WTC11 (cell line): Measurements from ENCODE around the gene LILRB2. TPM values are rescaled to one million over a fixed set of nuclear protein-coding genes. Genes with fewer than 3 reads are reported as not detected.

Experiments
- ATAC-seq: fragments of 200-7000 bp; cut with Tn5 transposase; 2 replicates; pipeline ENCODE4 v1.10.0; 2021; ENCODE audit warnings: mild to moderate bottlenecking, moderate library complexity
- CTCF ChIA-PET: fragments of 300-600 bp; sonication (Branson Sonifier 250); formaldehyde crosslinking; loops from one replicate; lab custom pipeline; 2021; ENCODE audit warnings: antibody characterized with exemption; lab: Charles Lee
- POLR2A ChIA-PET: fragments of 350-600 bp; sonication (Branson Sonifier 250); formaldehyde crosslinking; loops from one replicate; lab custom pipeline; 2021; ENCODE audit warnings: antibody characterized with exemption; lab: Charles Lee
- DNase-seq: peaks from one replicate; pipeline ENCODE4 v3.0.0; 2021; ENCODE audit warnings: low spot score
- H3K27ac Mint-ChIP-seq: 2 replicates; pipeline ENCODE4 v1.8.0; 2021; ENCODE audit warnings: mixed read lengths
- H3K27me3 Mint-ChIP-seq: 2 replicates; pipeline ENCODE4 v1.8.0; 2021; ENCODE audit warnings: low read depth, mild to moderate bottlenecking, moderate library complexity, mixed read lengths
- H3K36me3 Mint-ChIP-seq: 2 replicates; pipeline ENCODE4 v1.8.0; 2021; ENCODE audit warnings: mixed read lengths
- H3K4me1 Mint-ChIP-seq: 2 replicates; pipeline ENCODE4 v1.8.0; 2022; ENCODE audit warnings: mixed read lengths
- H3K4me3 Mint-ChIP-seq: 2 replicates; pipeline ENCODE4 v1.8.0; 2021; ENCODE audit warnings: mild to moderate bottlenecking, moderate library complexity, mixed read lengths
- H3K9me3 Mint-ChIP-seq: 2 replicates; pipeline ENCODE4 v1.8.0; 2021; ENCODE audit warnings: mixed read lengths
- ATF1 ChIP-seq: sonication (generic); formaldehyde crosslinking; IDR thresholded peaks from 2 replicates; pipeline ENCODE4 v1.8.1; 2023; ENCODE audit warnings: mild to moderate bottlenecking, moderate library complexity, missing genetic modification reagents
- FOXJ3 ChIP-seq: sonication (generic); formaldehyde crosslinking; IDR thresholded peaks from 2 replicates; pipeline ENCODE4 v1.9.0; 2021; ENCODE audit warnings: missing genetic modification reagents, mild to moderate bottlenecking, borderline replicate concordance
- NFATC4 ChIP-seq: fragments of 250-450 bp; sonication (Bioruptor Pico); IDR thresholded peaks from 2 replicates; pipeline ENCODE4 v1.9.0; 2021; ENCODE audit warnings: mild to moderate bottlenecking
- PRRX2 ChIP-seq: fragments of 250-450 bp; sonication (Bioruptor Pico); IDR thresholded peaks from 2 replicates; pipeline ENCODE4 v1.8.0; 2021; ENCODE audit warnings: mild to moderate bottlenecking
- TEAD1 ChIP-seq: sonication (generic); formaldehyde crosslinking; IDR thresholded peaks from 2 replicates; pipeline ENCODE4 v1.8.0; 2022; ENCODE audit warnings: mild to moderate bottlenecking, missing genetic modification reagents
- TP53 ChIP-seq: sonication (generic); formaldehyde crosslinking; IDR thresholded peaks from 2 replicates; pipeline ENCODE4 v1.8.1; 2023; ENCODE audit warnings: mild to moderate bottlenecking, missing genetic modification reagents
- ZNF121 ChIP-seq: sonication (generic); formaldehyde crosslinking; IDR thresholded peaks from 2 replicates; pipeline ENCODE4 v1.8.0; 2023; ENCODE audit warnings: missing genetic modification reagents
- ZNF138 ChIP-seq: sonication (generic); formaldehyde crosslinking; conservative IDR thresholded peaks from 2 replicates; pipeline ENCODE4 v1.8.1; 2022; ENCODE audit warnings: mild to moderate bottlenecking, moderate library complexity, missing genetic modification reagents
- ZNF317 ChIP-seq: sonication (generic); formaldehyde crosslinking; IDR thresholded peaks from 2 replicates; pipeline ENCODE4 v1.8.1; 2023; ENCODE audit warnings: low read depth, mild to moderate bottlenecking, moderate library complexity, missing genetic modification reagents, borderline replicate concordance
- ZNF396 ChIP-seq: fragments of 250-450 bp; sonication (Bioruptor Pico); IDR thresholded peaks from 2 replicates; pipeline ENCODE4 v1.8.0; 2021; ENCODE audit warnings: mild to moderate bottlenecking, moderate library complexity, borderline replicate concordance
- total RNA-seq: library from RNA; stranded (reverse); gene quantifications from 3 replicates; pipeline ENCODE4 v1.2.3, GENCODE V29; 2021
- TF ChIP-seq, protein P1 (sequence below): sonication (generic); formaldehyde crosslinking; IDR thresholded peaks from 2 replicates; pipeline ENCODE4 v1.8.0; 2023; ENCODE audit warnings: missing genetic modification reagents, mild to moderate bottlenecking, borderline replicate concordance
- TF ChIP-seq, protein P2 (sequence below): sonication (generic); formaldehyde crosslinking; IDR thresholded peaks from 2 replicates; pipeline ENCODE4 v1.8.0; 2022; ENCODE audit warnings: mild to moderate bottlenecking, missing genetic modification reagents
- TF ChIP-seq, protein P3 (sequence below): sonication (generic); formaldehyde crosslinking; IDR thresholded peaks from 2 replicates; pipeline ENCODE4 v1.8.0; 2022; ENCODE audit warnings: mild to moderate bottlenecking, missing genetic modification reagents
- TF ChIP-seq, protein P4 (sequence below): fragments of 250-450 bp; sonication (Bioruptor Pico); IDR thresholded peaks from 2 replicates; pipeline ENCODE4 v1.9.0; 2021; ENCODE audit warnings: mild to moderate bottlenecking
- TF ChIP-seq, protein P5 (sequence below): sonication (generic); formaldehyde crosslinking; IDR thresholded peaks from 2 replicates; pipeline ENCODE4 v1.8.0; 2023; ENCODE audit warnings: missing genetic modification reagents
- TF ChIP-seq, protein P6 (sequence below): sonication (generic); formaldehyde crosslinking; IDR thresholded peaks from 2 replicates; pipeline ENCODE4 v1.8.1; 2023; ENCODE audit warnings: mild to moderate bottlenecking, missing genetic modification reagents, moderate library complexity

The LILRB2 gene
- total RNA-seq, 1 experiment from 2014 or later, result not detected

DNA sequence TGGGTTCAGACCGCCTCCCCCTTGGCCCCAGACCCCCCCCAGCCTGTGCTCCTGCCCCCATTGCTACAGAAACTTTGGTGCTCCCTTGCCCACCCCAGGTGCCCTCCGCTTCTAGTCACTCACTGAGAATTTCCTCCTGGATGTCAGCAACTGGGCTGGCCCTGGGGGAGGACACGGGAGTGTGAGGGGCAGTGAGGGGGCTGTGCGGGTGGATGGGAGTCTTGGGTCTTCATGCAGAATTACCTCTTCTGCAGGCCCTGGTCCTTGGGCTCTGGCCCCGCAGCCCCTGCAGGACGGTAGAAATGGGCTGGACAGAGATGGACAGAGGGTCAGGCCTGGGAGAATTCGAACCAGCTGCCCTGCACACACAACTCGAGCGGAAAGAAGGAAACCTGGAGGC, 28.7 kb downstream of the LILRB2 start:
- ATAC-seq, result no peak
- no peaks in the 10 kb centered on the region for H3K9me3 Mint-ChIP-seq
- ChIA-PET POLR2A (no interaction called here), CTCF (interaction anchor here (1.6 to 3.3 kb wide), 2 partner anchors 14 to 139 kb away, joined by 5 to 26 read pairs; no protein-coding TSS in a partner anchor)
- peaks cover 28% of the 10 kb centered on the region for H3K27me3 Mint-ChIP-seq
- peaks cover 3% of the 10 kb centered on the region; the same call in 1 of the 2 replicates for H3K4me1 Mint-ChIP-seq
- no peak for DNase-seq
- no peak overlapping the region for H3K27ac Mint-ChIP-seq
- TF ChIP-seq PRRX2 (CRISPR knock-in tag) (no peak), FOXJ3 (no peak), ZNF396 (no peak), ZNF121 (CRISPR knock-in tag) (no peak), ZNF138 (CRISPR knock-in tag) (no peak)
- TF ChIP-seq, protein P1, sequence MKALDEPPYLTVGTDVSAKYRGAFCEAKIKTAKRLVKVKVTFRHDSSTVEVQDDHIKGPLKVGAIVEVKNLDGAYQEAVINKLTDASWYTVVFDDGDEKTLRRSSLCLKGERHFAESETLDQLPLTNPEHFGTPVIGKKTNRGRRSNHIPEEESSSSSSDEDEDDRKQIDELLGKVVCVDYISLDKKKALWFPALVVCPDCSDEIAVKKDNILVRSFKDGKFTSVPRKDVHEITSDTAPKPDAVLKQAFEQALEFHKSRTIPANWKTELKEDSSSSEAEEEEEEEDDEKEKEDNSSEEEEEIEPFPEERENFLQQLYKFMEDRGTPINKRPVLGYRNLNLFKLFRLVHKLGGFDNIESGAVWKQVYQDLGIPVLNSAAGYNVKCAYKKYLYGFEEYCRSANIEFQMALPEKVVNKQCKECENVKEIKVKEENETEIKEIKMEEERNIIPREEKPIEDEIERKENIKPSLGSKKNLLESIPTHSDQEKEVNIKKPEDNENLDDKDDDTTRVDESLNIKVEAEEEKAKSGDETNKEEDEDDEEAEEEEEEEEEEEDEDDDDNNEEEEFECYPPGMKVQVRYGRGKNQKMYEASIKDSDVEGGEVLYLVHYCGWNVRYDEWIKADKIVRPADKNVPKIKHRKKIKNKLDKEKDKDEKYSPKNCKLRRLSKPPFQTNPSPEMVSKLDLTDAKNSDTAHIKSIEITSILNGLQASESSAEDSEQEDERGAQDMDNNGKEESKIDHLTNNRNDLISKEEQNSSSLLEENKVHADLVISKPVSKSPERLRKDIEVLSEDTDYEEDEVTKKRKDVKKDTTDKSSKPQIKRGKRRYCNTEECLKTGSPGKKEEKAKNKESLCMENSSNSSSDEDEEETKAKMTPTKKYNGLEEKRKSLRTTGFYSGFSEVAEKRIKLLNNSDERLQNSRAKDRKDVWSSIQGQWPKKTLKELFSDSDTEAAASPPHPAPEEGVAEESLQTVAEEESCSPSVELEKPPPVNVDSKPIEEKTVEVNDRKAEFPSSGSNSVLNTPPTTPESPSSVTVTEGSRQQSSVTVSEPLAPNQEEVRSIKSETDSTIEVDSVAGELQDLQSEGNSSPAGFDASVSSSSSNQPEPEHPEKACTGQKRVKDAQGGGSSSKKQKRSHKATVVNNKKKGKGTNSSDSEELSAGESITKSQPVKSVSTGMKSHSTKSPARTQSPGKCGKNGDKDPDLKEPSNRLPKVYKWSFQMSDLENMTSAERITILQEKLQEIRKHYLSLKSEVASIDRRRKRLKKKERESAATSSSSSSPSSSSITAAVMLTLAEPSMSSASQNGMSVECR (CRISPR knock-in tag), result no peak
- TF ChIP-seq, protein P2, sequence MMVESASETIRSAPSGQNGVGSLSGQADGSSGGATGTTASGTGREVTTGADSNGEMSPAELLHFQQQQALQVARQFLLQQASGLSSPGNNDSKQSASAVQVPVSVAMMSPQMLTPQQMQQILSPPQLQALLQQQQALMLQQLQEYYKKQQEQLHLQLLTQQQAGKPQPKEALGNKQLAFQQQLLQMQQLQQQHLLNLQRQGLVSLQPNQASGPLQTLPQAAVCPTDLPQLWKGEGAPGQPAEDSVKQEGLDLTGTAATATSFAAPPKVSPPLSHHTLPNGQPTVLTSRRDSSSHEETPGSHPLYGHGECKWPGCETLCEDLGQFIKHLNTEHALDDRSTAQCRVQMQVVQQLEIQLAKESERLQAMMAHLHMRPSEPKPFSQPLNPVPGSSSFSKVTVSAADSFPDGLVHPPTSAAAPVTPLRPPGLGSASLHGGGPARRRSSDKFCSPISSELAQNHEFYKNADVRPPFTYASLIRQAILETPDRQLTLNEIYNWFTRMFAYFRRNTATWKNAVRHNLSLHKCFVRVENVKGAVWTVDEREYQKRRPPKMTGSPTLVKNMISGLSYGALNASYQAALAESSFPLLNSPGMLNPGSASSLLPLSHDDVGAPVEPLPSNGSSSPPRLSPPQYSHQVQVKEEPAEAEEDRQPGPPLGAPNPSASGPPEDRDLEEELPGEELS (CRISPR knock-in tag), result no peak
- TF ChIP-seq, protein P3, sequence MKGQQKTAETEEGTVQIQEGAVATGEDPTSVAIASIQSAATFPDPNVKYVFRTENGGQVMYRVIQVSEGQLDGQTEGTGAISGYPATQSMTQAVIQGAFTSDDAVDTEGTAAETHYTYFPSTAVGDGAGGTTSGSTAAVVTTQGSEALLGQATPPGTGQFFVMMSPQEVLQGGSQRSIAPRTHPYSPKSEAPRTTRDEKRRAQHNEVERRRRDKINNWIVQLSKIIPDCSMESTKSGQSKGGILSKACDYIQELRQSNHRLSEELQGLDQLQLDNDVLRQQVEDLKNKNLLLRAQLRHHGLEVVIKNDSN (CRISPR knock-in tag), result no peak
- TF ChIP-seq, protein P4, sequence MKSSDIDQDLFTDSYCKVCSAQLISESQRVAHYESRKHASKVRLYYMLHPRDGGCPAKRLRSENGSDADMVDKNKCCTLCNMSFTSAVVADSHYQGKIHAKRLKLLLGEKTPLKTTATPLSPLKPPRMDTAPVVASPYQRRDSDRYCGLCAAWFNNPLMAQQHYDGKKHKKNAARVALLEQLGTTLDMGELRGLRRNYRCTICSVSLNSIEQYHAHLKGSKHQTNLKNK (CRISPR knock-in tag), result no peak
- no peaks in the 10 kb centered on the region for H3K36me3 Mint-ChIP-seq
- H3K4me3 Mint-ChIP-seq, result no peak overlapping the region

DNA sequence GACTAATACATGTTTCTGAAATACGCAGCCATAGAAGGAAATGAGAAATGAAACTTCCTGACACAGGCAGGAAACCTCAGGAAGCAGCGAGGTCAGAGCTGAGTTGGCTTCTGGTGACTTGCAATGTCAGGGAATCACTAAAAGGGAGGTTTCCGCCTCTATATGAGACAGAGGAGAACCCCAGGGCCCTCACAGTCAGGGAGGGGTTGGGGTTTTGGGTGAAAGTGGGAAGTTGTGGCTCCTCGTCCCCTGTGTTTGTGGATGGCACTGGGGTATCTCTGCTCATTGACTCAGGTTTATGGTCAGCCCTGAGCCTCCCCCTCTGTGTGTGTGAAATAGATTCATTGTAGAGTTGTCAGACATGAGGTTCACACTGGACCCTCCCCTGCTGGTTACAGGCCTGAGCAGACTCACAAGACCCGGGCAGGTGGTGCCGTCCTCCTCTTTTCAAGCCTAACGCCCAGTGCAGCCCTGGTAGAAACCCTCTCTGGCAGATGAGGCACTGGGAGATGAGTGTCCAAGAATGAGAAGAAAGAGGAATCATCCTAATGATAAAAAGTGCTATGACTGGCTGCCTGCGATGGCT, 32.8 kb downstream of the LILRB2 start:
- Mint-ChIP-seq H3K27me3 (peaks cover 32% of the 10 kb centered on the region), H3K27ac (no peak overlapping the region), H3K4me3 (no peak overlapping the region), H3K4me1 (no peaks in the 10 kb centered on the region), H3K36me3 (no peaks in the 10 kb centered on the region), H3K9me3 (no peaks in the 10 kb centered on the region)
- POLR2A ChIA-PET, result no interaction called here
- ATAC-seq, result no peak
- CTCF ChIA-PET, result interaction anchor here (0.6 to 1.0 kb wide), 3 partner anchors 18 to 78 kb away, joined by 3 to 4 read pairs (median 3); no protein-coding TSS in a partner anchor
- no peak for DNase-seq
- TF ChIP-seq ZNF317 (no peak), NFATC4 (no peak), TEAD1 (no peak), ATF1 (CRISPR knock-in tag) (no peak), TP53 (no peak)
- TF ChIP-seq, protein P1 (CRISPR knock-in tag), result no peak
- TF ChIP-seq, protein P5, sequence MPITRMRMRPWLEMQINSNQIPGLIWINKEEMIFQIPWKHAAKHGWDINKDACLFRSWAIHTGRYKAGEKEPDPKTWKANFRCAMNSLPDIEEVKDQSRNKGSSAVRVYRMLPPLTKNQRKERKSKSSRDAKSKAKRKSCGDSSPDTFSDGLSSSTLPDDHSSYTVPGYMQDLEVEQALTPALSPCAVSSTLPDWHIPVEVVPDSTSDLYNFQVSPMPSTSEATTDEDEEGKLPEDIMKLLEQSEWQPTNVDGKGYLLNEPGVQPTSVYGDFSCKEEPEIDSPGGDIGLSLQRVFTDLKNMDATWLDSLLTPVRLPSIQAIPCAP (CRISPR knock-in tag), result no peak
- TF ChIP-seq, protein P6, sequence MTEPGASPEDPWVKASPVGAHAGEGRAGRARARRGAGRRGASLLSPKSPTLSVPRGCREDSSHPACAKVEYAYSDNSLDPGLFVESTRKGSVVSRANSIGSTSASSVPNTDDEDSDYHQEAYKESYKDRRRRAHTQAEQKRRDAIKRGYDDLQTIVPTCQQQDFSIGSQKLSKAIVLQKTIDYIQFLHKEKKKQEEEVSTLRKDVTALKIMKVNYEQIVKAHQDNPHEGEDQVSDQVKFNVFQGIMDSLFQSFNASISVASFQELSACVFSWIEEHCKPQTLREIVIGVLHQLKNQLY (CRISPR knock-in tag), result no peak
- TF ChIP-seq, protein P3 (CRISPR knock-in tag), result no peak
